GM20000 (cell line): ENCODE measurements around the gene MEIS2.

Source experiments
- DNase-seq: peaks from one replicate; pipeline ENCODE4 v3.0.0; 2012; ENCODE audit warnings: low spot score
- TF ChIP-seq, protein P1 (sequence below): IDR thresholded peaks from 2 replicates; pipeline ENCODE4 v1.5.1; 2012; ENCODE audit warnings: mild to moderate bottlenecking, control low read depth; ENCODE audit errors: extremely low read depth, missing control alignments

The MEIS2 gene

DNA sequence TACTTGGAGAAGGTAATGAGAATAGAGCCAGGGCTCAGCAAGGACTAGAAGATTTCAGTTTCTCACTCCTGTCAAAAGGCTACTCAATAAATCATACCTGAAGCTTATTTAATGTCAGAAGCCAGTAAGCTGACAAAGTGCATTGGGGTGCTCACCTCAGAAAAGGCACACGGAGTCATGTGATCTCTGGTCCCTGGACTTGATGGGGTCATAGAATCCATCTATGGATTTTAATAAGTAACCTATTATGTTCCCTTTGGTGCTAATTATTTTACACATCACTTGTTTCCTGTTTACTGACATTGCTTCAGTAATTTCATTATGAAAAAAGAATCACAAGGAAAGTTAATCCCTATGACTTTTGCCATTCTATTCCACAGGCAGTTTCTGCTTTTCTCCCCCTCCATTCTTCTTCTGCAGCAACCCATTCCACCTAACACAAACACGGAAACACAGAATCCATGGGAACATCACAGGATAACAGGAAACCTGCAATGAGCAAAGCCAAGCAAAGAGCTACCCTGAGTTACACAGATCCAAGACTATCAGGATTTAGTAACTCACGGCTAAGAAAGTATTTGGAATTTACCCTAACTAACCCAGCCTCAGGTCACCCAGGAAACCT is 159.6 kb downstream of the MEIS2 start:
- TF ChIP-seq, protein P1, sequence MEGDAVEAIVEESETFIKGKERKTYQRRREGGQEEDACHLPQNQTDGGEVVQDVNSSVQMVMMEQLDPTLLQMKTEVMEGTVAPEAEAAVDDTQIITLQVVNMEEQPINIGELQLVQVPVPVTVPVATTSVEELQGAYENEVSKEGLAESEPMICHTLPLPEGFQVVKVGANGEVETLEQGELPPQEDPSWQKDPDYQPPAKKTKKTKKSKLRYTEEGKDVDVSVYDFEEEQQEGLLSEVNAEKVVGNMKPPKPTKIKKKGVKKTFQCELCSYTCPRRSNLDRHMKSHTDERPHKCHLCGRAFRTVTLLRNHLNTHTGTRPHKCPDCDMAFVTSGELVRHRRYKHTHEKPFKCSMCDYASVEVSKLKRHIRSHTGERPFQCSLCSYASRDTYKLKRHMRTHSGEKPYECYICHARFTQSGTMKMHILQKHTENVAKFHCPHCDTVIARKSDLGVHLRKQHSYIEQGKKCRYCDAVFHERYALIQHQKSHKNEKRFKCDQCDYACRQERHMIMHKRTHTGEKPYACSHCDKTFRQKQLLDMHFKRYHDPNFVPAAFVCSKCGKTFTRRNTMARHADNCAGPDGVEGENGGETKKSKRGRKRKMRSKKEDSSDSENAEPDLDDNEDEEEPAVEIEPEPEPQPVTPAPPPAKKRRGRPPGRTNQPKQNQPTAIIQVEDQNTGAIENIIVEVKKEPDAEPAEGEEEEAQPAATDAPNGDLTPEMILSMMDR, result no peak

DNA sequence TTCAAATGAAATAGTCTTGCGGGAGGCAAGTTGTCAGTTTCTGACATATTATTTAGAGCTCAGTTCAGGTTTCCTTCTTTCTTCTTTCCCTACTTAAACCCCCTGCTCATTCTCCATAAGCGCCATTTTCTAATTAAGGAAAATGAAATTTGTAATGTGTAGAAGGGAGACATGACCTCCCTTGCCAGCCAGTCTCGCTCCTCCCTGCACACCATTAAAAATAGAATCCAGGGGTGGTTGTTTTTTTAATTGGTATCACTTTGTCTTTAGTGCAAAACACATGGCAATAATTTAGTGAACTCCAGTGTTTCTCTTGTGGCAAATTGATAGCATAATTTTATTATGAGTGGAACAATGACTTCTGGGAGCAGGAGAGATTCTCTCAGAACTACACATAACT is 160.1 kb downstream of the MEIS2 start:
- TF ChIP-seq, protein P1, result no peak
- no peak for DNase-seq

More for the DNA sequence above, 159.6 kb downstream of the MEIS2 start:
- no peak for DNase-seq

DNA sequence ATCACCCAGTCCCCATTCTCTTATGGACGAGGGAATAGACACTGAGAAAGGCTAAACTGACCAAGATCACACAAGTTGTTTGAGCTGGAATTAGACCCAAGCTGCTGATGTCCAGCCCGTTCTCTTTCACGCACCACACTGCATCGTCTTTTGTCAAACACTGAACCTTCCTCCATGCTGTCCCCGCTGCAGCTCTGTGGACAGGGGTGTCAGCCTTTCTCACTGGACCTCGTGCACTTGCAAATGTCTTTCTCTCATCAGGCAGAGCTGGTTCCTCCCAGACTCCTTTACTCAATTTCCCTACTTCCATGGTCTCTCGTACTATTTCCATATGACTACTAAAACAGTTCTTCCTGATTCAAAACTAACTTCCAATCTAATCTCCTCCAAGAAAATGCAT is 161.6 kb downstream of the MEIS2 start:
- no peak for DNase-seq
- TF ChIP-seq, protein P1, result no peak

DNA sequence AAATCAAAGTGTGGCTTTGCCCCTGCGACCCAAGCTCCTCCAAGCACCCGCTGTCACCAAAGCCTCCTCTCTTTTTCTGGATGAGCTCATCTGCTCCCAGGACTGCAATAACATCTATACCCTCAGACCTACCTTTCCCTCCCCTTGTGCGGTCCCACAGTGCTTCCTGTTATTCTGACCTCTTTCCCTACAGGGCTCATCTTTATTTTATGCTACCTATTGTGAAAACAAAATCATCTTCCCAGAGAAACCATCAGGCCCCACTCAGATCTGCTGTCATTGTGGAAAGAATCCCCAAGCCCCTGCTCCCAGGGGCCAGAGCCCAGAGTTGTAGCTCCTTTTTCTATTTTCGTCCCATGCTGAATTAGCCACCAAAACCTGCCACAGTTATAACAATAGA is 162.2 kb downstream of the MEIS2 start:
- DNase-seq, result no peak
- TF ChIP-seq, protein P1, result no peak

DNA sequence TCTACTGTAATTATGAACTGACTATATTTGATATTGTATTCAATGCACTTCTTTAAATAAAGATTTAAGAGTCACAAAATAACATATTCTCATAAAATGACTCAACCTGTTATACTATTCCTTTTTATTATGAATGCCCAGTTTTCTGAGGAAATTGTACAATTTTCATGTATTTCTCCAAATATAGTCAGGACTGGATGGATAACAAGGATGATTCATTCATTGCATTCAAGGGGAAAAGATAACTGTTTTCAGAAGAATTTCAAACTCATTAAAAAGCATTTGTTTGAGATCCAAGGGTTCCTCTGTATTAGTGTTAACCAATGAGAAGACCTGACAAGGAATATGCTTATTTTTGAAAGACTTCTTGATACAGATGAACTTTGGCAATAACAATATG is 163.7 kb downstream of the MEIS2 start:
- TF ChIP-seq, protein P1, result no peak
- DNase-seq, result no peak

DNA sequence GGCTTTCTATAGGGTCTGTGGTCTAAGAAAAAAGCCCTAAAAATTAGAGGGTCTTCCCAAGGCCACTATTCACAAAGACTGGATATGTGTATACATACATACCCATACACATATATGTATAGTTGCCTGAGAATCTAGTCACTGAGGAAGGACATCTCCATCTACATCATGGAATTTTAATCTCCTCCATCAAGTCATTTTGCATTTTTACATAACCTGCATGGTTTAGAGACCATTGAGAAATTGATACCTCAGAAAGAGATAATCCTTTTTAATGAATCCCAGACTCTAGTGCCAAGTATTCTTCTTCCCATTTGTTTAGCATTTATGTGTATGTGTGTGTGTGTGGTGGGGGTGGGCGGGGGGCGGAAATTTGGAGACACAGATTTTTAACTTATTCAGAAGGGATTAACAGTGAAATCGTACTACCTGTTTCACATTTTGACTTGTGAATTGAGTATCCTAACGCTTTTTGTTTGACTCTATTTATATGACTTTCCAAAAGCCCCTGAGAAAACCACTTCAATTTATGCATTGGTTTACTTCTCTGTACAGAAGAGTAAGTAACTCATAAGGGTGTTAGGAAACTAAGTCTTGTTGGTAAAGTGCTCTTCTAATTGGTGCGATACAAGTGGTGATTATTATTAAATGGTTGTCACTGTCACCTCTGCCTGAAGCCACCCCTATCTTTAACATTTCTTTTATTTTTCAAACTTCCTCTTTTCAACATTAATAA is 166.9 kb downstream of the MEIS2 start:
- DNase-seq, result no peak

DNA sequence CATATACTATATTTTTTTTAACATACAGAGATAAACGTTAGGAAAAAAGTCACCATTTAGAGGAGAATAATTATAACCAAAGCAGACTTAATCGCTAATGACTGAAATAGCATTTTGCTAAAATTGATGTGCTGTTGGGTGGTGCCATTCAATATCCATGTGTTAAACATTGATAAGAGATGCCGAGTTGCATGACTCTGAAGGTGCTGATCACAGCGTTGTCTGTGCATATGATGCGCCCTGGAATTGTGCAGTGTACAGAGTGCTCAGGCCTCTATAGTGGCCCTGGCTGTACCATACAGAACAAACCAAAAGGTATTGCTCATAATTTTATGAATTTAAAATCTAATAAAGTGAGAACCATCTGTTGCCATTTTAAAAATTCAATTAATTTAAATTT is 168.3 kb downstream of the MEIS2 start:
- TF ChIP-seq, protein P1, result no peak
- no peak for DNase-seq

More for the DNA sequence above, 166.9 kb downstream of the MEIS2 start:
- TF ChIP-seq, protein P1, result no peak
